DMS53 (cell line): ENCODE data around the gene PPP3CA.

Experiments
- DNase-seq: peaks from one replicate; lab custom pipeline; 2025; lab: John Stamatoyannopoulos, UW

Gene PPP3CA

GRCh38 chr4:101288365-101289145 lies 58.8 kb downstream of the PPP3CA start:
- DNase-seq = no peak

GRCh38 chr4:101287324-101287723 lies 60.0 kb downstream of the PPP3CA start:
- DNase-seq = peak; percentile 33

- DNase-seq = no peak
These were observed 60.7 kb downstream of the PPP3CA start for GRCh38 chr4:101286663-101287062.

- peak; percentile 6 for DNase-seq
These were observed 61.3 kb downstream of the PPP3CA start for GRCh38 chr4:101285985-101286384.

- DNase-seq = peak; percentile 73
These were observed 62.8 kb downstream of the PPP3CA start for GRCh38 chr4:101284546-101284945.

GRCh38 chr4:101283434-101283833 lies 63.9 kb downstream of the PPP3CA start:
- no peak for DNase-seq

GRCh38 chr4:101282076-101282844 lies 65.1 kb downstream of the PPP3CA start:
- no peak for DNase-seq

GRCh38 chr4:101280866-101281600 lies 66.3 kb downstream of the PPP3CA start:
- DNase-seq = no peak

GRCh38 chr4:101279377-101279871 lies 67.9 kb downstream of the PPP3CA start:
- DNase-seq = peak; percentile 15

- no peak for DNase-seq
These were observed 69.7 kb downstream of the PPP3CA start for GRCh38 chr4:101277671-101278070.

- no peak for DNase-seq
These were observed 70.7 kb downstream of the PPP3CA start for GRCh38 chr4:101276661-101277060.

- DNase-seq = no peak
These were observed 72.2 kb downstream of the PPP3CA start for GRCh38 chr4:101274888-101275752.

GRCh38 chr4:101271516-101271915 lies 75.8 kb downstream of the PPP3CA start:
- peak; percentile 38 for DNase-seq

GRCh38 chr4:101269682-101270081 lies 77.6 kb downstream of the PPP3CA start:
- no peak for DNase-seq

GRCh38 chr4:101265816-101266172 lies 81.5 kb downstream of the PPP3CA start:
- DNase-seq = peak; percentile 50

- DNase-seq = peak; percentile 40
These were observed 82.1 kb downstream of the PPP3CA start for GRCh38 chr4:101264993-101265815.

GRCh38 chr4:101264512-101264911 lies 82.8 kb downstream of the PPP3CA start:
- DNase-seq = no peak

- no peak for DNase-seq
These were observed 84.6 kb downstream of the PPP3CA start for GRCh38 chr4:101262683-101263082.

- DNase-seq = no peak
These were observed 87.5 kb downstream of the PPP3CA start for GRCh38 chr4:101259876-101260275.

GRCh38 chr4:101258883-101259282 lies 88.4 kb downstream of the PPP3CA start:
- peak; percentile 7 for DNase-seq

- peak; percentile 77 for DNase-seq
These were observed 91.1 kb downstream of the PPP3CA start for GRCh38 chr4:101256222-101256621.
